Islet precursor cell (in vitro differentiated cells): ENCODE measurements around the gene CDPF1.
"Not testable (repeated sequence)": the region's sequence is repeated elsewhere in the genome, so short reads cannot be mapped to it uniquely, and the experiment has no call there.

ENCODE experiments used
- DNase-seq: peaks from one replicate; pipeline ENCODE4 v3.0.0-alpha.2; 2018

The CDPF1 gene

DNA sequence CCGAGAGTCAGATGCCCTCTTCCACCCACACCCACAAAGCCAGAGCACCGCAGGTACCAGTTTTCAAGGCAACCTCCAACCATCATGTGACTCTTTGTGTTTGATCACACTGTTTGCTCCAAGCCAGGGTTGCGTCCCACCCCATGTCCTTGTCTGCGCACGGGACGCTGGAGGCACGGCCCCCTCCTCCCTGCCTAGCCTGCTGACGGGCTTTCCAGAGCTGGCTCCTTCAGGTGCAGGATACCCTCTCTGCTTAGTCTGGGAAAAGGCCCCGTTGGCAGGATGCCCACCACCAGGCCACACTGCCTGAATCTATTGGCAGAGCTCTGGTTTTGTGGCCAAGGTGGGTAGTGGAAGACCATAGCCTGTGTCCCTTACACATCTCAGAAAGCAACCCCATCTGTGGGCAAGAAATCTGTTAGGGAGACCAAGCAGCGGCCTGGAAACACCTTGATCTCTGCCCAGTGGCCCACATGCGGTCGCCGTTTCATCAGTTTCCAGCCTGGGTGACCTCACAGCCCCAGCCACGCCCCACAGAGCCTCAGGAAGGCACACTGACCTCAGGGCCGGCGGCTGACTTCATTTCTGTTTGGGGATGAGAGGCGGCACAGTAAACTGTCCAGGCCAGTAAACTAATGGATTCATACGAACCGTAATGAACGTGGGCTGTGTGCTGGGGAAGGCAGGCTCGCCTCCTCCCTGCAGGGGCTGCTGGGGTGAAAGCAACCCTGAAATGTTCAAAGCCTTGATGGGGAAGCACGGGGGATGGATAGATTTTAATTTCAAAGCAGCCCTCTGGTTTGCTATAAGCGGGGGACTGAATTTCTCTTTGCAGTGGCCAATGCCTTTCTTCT lies 25.8 kb downstream of the CDPF1 start:
- no peak for DNase-seq

DNA sequence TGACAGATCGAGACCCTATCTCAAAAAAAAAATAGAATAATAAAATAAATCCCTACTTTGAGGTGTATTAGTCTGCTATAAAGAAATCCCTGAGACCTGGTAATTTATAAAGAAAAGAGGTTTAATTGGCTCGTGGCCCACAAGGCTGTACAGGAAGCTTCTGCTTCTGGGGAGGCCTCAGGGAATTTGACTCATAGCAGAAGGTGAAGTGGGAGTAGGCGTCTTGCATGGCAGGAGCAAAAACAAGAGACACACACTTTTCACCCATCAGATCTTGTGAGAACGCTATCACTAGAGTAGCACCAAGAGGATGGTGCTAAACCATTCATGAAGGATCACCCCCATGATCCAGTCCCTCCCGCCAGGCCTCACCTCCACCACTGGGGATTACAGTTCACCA lies 29.2 kb downstream of the CDPF1 start:
- DNase-seq, result no peak

DNA sequence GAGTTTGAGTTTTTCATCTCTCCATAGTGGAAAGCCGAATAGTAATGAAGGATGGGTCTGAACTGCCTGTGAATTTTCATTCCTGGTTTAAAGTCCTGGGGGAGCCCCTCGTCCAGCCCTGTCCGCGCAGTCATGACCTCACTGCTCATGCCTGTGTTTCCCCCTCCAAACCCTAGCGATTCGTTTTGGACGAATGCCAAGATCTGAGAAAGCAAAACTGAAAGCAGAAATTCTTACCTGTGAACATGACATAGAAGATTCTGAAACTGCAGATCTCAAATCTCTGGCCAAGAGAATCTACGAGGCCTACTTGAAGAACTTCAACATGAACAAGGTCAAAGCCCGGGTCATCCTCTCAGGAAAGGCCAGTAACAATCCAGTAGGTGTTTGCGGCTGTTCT lies 30.5 kb downstream of the CDPF1 start:
- DNase-seq, result no peak

DNA sequence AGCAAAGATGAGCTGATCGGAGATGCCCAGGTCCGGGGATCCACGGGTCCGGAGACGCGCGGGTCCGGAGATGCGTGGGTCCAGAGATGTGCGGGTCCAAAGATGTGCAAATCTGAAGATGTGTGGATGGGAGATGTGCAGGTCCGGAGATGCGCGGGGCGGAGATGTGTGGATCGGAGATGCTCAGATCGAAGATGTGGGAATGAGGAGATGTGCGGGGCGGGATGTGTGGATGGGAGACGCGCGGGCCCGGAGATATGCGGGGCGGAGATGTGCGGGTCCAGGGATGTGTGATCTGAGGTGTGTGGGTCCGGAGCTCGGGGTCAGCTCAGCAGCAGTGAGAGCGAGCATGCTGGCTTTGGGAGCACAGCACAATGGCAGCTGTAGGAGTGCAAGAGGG lies 35.5 kb downstream of the CDPF1 start:
- no peak for DNase-seq

DNA sequence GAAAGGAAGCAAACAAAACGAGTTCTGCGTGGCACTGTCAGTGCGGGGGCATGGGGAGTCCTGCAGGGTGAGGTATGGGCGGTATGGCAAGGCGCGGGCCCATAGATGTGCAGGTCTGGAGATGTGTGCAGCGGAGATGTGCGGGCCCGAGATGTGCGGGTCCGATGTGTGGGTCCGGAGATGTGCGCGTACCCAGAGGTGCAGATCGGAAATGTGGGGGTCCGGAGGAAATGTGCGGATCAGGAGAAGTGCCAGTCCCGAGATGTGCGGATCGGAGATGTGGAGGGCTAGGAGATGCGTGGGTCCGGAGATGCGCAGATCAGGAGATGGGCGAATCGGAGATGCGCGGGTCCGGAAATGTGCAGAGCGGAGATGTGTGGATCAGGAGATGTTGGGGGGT lies 35.9 kb downstream of the CDPF1 start:
- DNase-seq, result no peak

DNA sequence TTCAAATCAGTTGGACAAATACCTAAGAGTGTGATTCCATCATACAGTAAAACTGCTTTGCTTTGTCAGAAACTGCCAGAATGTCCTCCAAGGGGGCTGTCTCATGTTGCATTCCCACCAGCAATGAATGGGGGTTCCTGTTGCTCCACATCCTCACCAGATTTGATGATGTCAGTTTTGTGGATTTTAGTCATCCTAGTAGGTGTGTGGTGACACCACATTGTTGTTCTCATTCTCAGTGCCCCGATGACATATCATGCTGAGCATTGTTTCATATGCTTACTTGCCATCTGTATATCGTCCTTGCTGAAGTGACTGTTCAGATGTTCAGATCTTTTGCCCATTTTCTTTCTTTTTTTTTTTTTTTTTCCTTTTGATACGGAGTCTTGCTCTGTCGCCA lies 37.0 kb downstream of the CDPF1 start:
- DNase-seq, result no peak

DNA sequence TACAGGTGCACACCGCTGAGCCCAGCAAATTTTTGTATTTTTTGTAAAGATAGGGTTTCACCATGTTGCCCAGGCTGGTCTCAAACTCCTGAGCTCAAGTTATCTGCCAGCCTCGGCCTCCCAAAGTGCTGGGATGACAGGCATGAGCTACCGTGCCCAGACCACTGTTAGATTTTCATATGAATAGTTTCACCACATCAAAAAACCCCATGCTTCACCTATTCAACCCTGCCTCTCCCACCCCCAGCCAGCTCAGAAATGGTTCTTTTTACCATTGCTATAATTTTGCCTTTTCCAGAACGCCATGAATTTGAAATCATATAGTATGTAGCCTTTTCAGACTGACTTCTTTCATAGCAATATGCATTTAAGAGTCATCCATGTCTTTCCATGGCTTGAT lies 37.9 kb downstream of the CDPF1 start:
- DNase-seq, result no peak

DNA sequence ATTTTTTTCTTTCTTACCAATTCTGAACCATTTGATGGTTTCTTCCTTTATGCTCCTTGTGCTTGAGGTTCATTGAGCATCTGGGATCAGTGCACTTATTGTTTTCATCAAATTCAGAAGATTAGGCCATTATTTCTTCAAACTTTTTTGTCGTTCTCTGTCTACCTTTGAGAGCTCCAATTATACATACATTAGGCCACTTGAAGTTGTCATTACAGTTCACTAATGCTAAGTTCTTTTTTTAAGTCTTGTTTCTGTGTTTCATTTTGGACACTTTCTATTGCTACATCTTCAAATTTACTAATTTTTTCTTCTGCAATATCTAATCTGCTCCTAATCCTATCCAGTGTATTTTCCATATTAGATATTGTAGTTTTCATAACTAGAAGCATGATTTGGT lies 40.8 kb downstream of the CDPF1 start:
- DNase-seq, result no peak

DNA sequence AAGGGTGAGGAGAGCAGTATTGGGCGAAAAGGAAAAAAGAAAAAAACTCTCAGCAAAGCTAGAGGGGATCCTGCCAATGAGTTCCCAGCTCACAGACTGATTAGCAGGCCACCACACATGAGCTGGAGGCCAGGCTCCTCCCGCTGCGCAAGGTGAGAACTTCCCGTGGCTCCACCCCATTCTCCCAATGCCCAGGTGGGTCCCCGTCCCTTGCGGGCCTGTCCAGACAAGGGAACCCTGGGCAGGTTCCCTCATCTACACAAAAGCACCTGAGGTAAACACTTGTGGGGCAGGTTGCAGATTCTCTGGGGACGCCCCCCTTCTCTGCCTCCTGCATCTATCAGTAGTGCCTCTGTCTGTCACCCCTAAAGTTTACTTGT lies 46.5 kb downstream of the CDPF1 start:
- DNase-seq, result no peak

DNA sequence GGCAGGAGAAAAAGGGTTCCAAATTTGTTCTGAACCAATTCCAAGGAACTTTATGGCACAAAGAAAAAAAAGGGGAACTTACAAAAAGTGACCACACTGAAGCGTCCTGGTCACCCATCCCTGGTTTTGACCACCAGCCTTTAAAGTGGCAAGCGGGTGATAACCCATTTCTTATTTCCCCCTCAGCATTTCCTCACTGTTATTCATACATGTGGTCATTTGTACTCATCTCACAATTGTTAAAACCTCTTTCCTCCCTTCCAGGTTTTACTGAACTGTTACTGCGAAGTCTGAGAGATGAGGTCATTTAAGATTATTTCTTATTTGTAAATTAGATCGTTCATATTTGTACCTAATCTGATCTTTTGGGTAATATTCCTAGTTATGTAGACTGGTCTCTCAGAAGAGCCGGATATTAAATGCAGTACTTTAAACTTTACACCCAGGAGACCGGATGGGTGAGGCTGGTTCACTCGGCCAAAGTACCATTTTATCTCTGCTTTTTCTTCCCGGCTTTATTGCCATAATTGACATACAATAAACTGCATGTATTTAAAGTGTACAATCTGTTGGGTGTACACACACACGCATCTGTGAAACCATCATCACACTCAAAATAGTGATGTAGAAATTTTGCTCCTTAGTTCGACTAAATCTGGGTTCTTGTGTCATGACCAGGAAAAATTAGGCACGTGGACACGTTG lies 47.0 kb downstream of the CDPF1 start:
- DNase-seq, result no peak

DNA sequence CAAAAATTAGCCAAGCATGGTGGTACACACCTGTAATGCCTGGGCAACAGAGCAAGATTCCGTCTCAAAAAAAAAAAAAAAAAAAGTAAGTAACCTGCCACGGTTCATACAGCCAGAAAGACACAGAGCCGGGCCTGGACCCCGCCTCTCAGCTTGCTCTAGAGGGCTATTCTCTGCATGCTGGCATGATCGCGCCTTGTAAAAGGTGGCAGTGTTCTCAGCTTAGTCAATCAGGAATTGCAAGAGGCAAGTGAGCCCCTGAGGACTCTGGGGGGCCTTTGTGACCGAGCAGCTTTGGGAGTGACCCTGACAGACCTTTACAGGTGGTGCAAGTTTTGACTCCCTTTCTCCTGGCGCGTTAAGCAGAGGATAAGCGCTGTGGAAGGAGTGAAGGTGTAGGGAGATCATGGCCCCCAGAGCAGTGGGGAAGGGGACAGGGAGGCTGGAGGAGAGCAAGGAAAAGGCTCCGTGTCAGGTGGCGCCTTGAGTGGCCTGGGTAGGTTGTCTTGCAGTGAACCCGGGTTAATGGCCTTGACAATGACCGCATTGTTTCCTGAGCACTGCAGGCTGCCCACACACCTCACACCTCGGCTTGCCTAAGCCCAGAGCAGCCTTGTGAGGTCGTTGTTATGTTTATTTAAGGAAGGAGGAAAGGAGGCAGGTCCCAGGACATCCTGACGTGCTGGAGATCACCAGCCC lies 48.9 kb downstream of the CDPF1 start:
- peak; percentile 87 for DNase-seq

DNA sequence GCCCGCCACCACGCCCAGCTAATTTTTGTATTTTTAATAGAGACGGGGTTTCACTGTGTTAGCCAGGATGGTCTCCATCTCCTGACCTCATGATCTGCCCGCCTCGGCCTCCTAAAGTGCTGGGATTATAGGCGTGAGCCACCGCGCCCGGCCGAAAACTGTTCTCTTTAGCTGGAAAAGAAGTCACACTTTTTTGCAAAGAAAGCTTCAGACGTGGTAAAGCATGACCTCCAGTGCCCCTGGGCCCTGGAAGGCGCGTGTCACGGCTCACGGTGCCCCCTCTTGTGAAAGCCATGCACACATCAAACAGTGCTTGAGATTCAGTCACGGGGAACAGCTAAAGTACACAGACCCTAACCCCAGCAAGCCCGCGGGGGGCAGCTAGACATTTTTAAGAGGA lies 51.3 kb downstream of the CDPF1 start:
- DNase-seq, result not testable (repeated sequence)

DNA sequence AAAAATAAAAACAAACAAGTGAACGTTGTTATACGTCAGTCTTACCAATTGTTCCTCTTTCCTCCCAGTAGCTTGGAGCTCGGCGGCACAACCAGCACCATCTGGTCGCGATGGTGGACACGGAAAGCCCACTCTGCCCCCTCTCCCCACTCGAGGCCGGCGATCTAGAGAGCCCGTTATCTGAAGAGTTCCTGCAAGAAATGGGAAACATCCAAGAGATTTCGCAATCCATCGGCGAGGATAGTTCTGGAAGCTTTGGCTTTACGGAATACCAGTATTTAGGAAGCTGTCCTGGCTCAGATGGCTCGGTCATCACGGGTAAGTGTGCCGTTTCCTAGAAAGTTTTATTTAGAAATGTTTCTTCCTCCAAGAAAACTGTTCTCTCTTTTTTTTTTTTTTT lies 51.8 kb downstream of the CDPF1 start:
- no peak for DNase-seq

DNA sequence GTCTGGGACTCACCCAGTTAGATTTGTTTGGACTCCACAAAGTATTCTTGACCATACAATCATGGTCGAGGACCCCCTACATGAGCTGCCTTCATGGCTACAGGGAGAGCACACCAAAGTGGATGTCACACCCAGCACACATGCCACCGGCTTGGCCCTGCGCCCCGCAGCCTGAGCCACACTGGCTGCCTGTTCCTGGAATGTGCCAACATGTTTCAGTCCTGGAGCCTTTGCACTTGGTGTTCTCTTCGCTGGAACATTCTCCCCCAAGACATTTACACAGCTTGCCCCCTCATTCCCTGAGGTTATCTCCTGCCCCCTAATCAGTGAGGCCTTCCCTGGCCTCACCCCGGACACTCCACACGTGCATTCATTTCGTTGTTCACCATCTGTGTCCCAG lies 53.8 kb downstream of the CDPF1 start:
- DNase-seq, result no peak

DNA sequence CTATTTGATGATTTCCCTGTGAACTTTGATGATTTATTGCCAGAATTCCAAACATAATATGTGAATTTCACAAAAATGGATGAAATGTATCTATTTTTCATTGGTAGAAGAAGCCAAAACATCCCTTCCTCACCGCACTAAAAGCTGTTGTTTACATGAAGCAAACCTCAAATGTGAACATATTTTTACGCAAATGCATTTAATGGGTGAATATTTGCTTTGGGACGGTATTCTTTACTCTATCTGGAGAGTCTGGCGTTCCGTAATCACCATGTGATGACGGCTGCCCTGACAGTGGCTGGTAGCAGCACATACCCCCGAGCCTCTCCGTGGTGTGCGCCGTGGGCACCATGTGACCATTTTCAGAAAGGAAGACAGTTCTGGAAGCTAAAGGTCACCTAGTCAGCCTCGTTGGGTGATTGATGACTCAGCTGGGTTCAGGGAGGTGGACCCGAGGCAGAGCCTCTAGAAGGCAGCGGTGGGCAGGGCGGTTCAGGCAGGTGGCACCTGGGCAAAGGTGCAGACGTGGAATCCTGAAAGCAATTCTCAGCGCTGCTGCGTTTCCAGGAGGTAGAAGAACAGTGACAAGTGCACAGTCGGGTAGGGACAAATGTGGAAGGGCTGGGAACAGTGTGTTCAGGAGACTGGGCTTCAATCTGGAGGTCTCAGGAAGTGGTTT lies 54.5 kb downstream of the CDPF1 start:
- DNase-seq, result no peak
